H9 (cell line): ENCODE measurements around the gene OST4. TPM values are rescaled to one million over a fixed set of nuclear protein-coding genes. Genes with fewer than 3 reads are reported as not detected.

Source experiments
- DNase-seq: peaks from one replicate; pipeline ENCODE4 v3.0.0-alpha.2; 2017
- H2AFZ ChIP-seq: one replicate; pipeline ENCODE4 v1.6.1; 2013; ENCODE audit warnings: mild to moderate bottlenecking, low read length, control low read depth, moderate library complexity
- H2AK5ac ChIP-seq: 2 replicates; pipeline ENCODE4 v1.6.1; 2013; ENCODE audit warnings: low read length, control low read depth, mixed read lengths; ENCODE audit not compliant: insufficient read length
- H2BK120ac ChIP-seq: one replicate; pipeline ENCODE4 v1.6.1; 2013; ENCODE audit warnings: low read depth, mild to moderate bottlenecking, low read length, control low read depth, inconsistent platforms; ENCODE audit not compliant: poor library complexity, severe bottlenecking
- H2BK12ac ChIP-seq: 2 replicates; pipeline ENCODE4 v1.6.1; 2013; ENCODE audit warnings: low read length, control low read depth, mixed read lengths, low read depth; ENCODE audit not compliant: insufficient read length
- H2BK15ac ChIP-seq: 2 replicates; pipeline ENCODE4 v1.6.1; 2013; ENCODE audit warnings: low read depth, low read length, control low read depth
- H2BK20ac ChIP-seq: one replicate; pipeline ENCODE4 v1.6.1; 2013; ENCODE audit warnings: low read depth, mild to moderate bottlenecking, low read length, control low read depth, inconsistent platforms; ENCODE audit not compliant: poor library complexity, severe bottlenecking
- H2BK5ac ChIP-seq: 2 replicates; pipeline ENCODE4 v1.6.1; 2013; ENCODE audit warnings: low read length, control low read depth, mixed read lengths; ENCODE audit not compliant: insufficient read length
- H3K14ac ChIP-seq: 2 replicates; pipeline ENCODE4 v1.6.1; 2013; ENCODE audit warnings: low read length, control low read depth; ENCODE audit not compliant: insufficient read depth
- H3K18ac ChIP-seq: 2 replicates; pipeline ENCODE4 v1.6.1; 2013; ENCODE audit warnings: low read depth, mild to moderate bottlenecking, mixed read lengths, low read length, control low read depth; ENCODE audit not compliant: insufficient read length
- H3K23ac ChIP-seq: 2 replicates; pipeline ENCODE4 v1.6.1; 2013; ENCODE audit warnings: low read length, control low read depth, mixed read lengths, low read depth; ENCODE audit not compliant: insufficient read length
- H3K23me2 ChIP-seq: 2 replicates; pipeline ENCODE4 v1.6.1; 2013; ENCODE audit warnings: low read depth, mild to moderate bottlenecking, mixed read lengths, low read length, control low read depth; ENCODE audit not compliant: insufficient read length, poor library complexity, severe bottlenecking
- H3K27ac ChIP-seq: 2 replicates; pipeline ENCODE4 v1.5.1; 2013; ENCODE audit warnings: low read length, control low read depth, mixed read lengths, low read depth; ENCODE audit not compliant: insufficient read length
- H3K27me3 ChIP-seq: 2 replicates; pipeline ENCODE4 v1.6.1; 2013; ENCODE audit warnings: low read length, control low read depth, inconsistent platforms; ENCODE audit not compliant: insufficient read depth
- H3K4ac ChIP-seq: 2 replicates; pipeline ENCODE4 v1.6.1; 2013; ENCODE audit warnings: low read depth, mild to moderate bottlenecking, control low read depth, inconsistent platforms, low read length, moderate library complexity
- H3K4me1 ChIP-seq: 2 replicates; pipeline ENCODE4 v1.6.1; 2013; ENCODE audit warnings: low read length, control low read depth, inconsistent platforms; ENCODE audit not compliant: insufficient read depth
- H3K4me2 ChIP-seq: 2 replicates; pipeline ENCODE4 v1.6.1; 2013; ENCODE audit warnings: low read length, control low read depth, mixed read lengths; ENCODE audit not compliant: insufficient read length, insufficient read depth
- H3K56ac ChIP-seq: 2 replicates; pipeline ENCODE4 v1.6.1; 2013; ENCODE audit warnings: low read depth, mild to moderate bottlenecking, mixed read lengths, low read length, control low read depth; ENCODE audit not compliant: insufficient read length
- H3K79me1 ChIP-seq: 2 replicates; pipeline ENCODE4 v1.6.1; 2013; ENCODE audit warnings: low read depth, mild to moderate bottlenecking, moderate library complexity, low read length, control low read depth, inconsistent platforms; ENCODE audit not compliant: insufficient read depth, poor library complexity, severe bottlenecking
- H3K79me2 ChIP-seq: 2 replicates; pipeline ENCODE4 v1.6.1; 2013; ENCODE audit warnings: low read length, control low read depth, inconsistent platforms; ENCODE audit not compliant: insufficient read depth
- H3K9ac ChIP-seq: 2 replicates; pipeline ENCODE4 v1.6.1; 2013; ENCODE audit warnings: low read length, control low read depth, mixed read lengths; ENCODE audit not compliant: insufficient read length; ENCODE audit errors: extremely low read depth
- H3K9me3 ChIP-seq: one replicate; pipeline ENCODE4 v1.6.1; 2013; ENCODE audit warnings: low read depth, low read length, inconsistent platforms; ENCODE audit not compliant: control insufficient read depth
- H3T11ph ChIP-seq: one replicate; pipeline ENCODE4 v1.6.1; 2013; ENCODE audit warnings: mild to moderate bottlenecking, low read length, control low read depth, inconsistent platforms
- H4K20me1 ChIP-seq: one replicate; pipeline ENCODE4 v1.6.1; 2013; ENCODE audit not compliant: control insufficient read depth, insufficient read length, insufficient read depth
- H4K5ac ChIP-seq: 2 replicates; pipeline ENCODE4 v1.6.1; 2013; ENCODE audit warnings: low read depth, mild to moderate bottlenecking, mixed read lengths, low read length, control low read depth; ENCODE audit not compliant: insufficient read length
- H4K8ac ChIP-seq: replicated peaks from 2 replicates; pipeline ENCODE4 v1.6.1; 2013; ENCODE audit warnings: low read length, control low read depth, mixed read lengths, low read depth; ENCODE audit not compliant: insufficient read length
- H4K91ac ChIP-seq: 2 replicates; pipeline ENCODE4 v1.6.1; 2013; ENCODE audit warnings: low read depth, mild to moderate bottlenecking, moderate library complexity, mixed read lengths, low read length, control low read depth; ENCODE audit not compliant: insufficient read length
- H3K27ac Mint-ChIP-seq, 3 experiments: 2 replicates in 2 of 3; 3 replicates in 1 of 3; pipeline ENCODE4 v1.8.0; 2020 to 2021; ENCODE audit warnings: mixed read lengths in 3 of 3, mild to moderate bottlenecking in 1 of 3, moderate library complexity in 1 of 3
- H3K27me3 Mint-ChIP-seq: 2 replicates; pipeline ENCODE4 v1.8.0; 2021; ENCODE audit warnings: low read depth, mild to moderate bottlenecking, moderate library complexity, mixed read lengths
- H3K36me3 Mint-ChIP-seq, 3 experiments: 2 replicates in 2 of 3; 3 replicates in 1 of 3; pipeline ENCODE4 v1.8.0; 2020 to 2021; ENCODE audit warnings: low read depth in 3 of 3, mixed read lengths in 3 of 3; ENCODE audit not compliant: insufficient read depth in 1 of 3
- H3K4me1 Mint-ChIP-seq, 2 experiments: 2 replicates each; pipeline ENCODE4 v1.8.0; 2020; ENCODE audit warnings: mixed read lengths in 2 of 2
- H3K4me3 Mint-ChIP-seq, 2 experiments: 2 replicates in 1 of 2; 3 replicates in 1 of 2; pipeline ENCODE4 v1.8.0; 2020 to 2021; ENCODE audit warnings: mild to moderate bottlenecking in 2 of 2, mixed read lengths in 2 of 2, moderate library complexity in 1 of 2
- H3K9me3 Mint-ChIP-seq, 2 experiments: 2 replicates in 1 of 2; 3 replicates in 1 of 2; pipeline ENCODE4 v1.8.0; 2020; ENCODE audit warnings: mild to moderate bottlenecking in 2 of 2, mixed read lengths in 2 of 2, moderate library complexity in 1 of 2
- WGBS: extraction: QIAGEN DNeasy Blood & Tissue Kit; methylation state at CpG from one replicate; pipeline ENCODE4 v1.1.7; 2013; ENCODE audit warnings: missing lambda C conversion rate, low lambda C conversion rate, mixed read lengths; ENCODE audit not compliant: insufficient read length; ENCODE audit errors: extremely low coverage; 5-methylcytosine and 5-hydroxymethylcytosine counted together
- total RNA-seq: library from RNA; stranded (reverse); gene quantifications from 2 replicates; pipeline ENCODE4 v1.2.1, GENCODE V29; 2021
- TF ChIP-seq, protein P1 (sequence below): fragments of 200-600 bp; sonication (generic); conservative IDR thresholded peaks from 3 replicates; pipeline ENCODE4 v1.8.0; 2021; ENCODE audit warnings: antibody characterized with exemption, mild to moderate bottlenecking

OST4 gene
- total RNA-seq, 1 experiment from 2014 or later = 215 TPM

DNA sequence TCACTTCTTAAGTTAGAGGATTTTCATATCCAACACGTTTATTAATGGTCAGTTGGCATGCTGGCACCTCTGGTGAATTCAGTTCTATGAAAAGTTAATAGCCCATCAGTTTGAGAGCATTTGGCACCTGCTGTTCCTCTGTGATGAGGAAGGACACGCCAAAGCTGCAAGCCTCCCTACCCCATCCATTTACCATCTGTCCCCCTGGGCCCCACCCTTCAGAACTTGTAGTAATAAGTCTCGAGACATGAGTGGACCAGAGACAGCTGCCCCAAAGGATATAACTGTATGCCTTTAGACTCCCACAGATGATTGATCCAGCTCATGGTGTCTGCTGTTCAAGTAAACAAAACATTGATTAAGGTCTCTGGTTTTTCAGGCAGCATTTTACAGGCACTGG lies 6.3 kb downstream of the OST4 start:
- Histone ChIP-seq H3K27me3 (no peaks in the 10 kb centered on the region), H4K20me1 (no peaks in the 10 kb centered on the region), H2BK12ac (no peak overlapping the region), H2AK5ac (no peak overlapping the region), H2BK120ac (no peak overlapping the region), H4K8ac (no peak overlapping the region), H3T11ph (no peak overlapping the region), H3K79me1 (peaks cover 2% of the 10 kb centered on the region), H3K23me2 (no peaks in the 10 kb centered on the region), H2BK15ac (no peak overlapping the region), H3K9me3 (no peaks in the 10 kb centered on the region), H3K79me2 (no peaks in the 10 kb centered on the region), H4K5ac (no peak overlapping the region), H3K56ac (no peak overlapping the region), H3K4me1 (no peaks in the 10 kb centered on the region), H3K18ac (no peak overlapping the region), H2AFZ (no peak overlapping the region), H3K23ac (no peak overlapping the region), H3K27ac (no peak overlapping the region), H3K4me2 (no peak overlapping the region), H3K14ac (no peak overlapping the region), H2BK5ac (no peak overlapping the region), H3K4ac (no peak overlapping the region), H4K91ac (no peak overlapping the region), H2BK20ac (no peak overlapping the region), H3K9ac (no peak overlapping the region)
- Mint-ChIP-seq H3K9me3 (no peaks in the 10 kb centered on the region; a peak in 1 of 5 replicates), H3K27ac (no peak overlapping the region), H3K4me1 (no peaks in the 10 kb centered on the region), H3K27me3 (no peaks in the 10 kb centered on the region; the same call in 1 of the 2 replicates), H3K4me3 (no peak overlapping the region), H3K36me3 (peaks cover 17 to 66% (median 64%) of the 10 kb centered on the region in 3 experiments; a peak in 6 of 7 replicates)
- TF ChIP-seq, protein P1, sequence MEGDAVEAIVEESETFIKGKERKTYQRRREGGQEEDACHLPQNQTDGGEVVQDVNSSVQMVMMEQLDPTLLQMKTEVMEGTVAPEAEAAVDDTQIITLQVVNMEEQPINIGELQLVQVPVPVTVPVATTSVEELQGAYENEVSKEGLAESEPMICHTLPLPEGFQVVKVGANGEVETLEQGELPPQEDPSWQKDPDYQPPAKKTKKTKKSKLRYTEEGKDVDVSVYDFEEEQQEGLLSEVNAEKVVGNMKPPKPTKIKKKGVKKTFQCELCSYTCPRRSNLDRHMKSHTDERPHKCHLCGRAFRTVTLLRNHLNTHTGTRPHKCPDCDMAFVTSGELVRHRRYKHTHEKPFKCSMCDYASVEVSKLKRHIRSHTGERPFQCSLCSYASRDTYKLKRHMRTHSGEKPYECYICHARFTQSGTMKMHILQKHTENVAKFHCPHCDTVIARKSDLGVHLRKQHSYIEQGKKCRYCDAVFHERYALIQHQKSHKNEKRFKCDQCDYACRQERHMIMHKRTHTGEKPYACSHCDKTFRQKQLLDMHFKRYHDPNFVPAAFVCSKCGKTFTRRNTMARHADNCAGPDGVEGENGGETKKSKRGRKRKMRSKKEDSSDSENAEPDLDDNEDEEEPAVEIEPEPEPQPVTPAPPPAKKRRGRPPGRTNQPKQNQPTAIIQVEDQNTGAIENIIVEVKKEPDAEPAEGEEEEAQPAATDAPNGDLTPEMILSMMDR = no peak
- WGBS = no CpG with 5 or more reads among the region's 3 CpGs
- DNase-seq = no peak
